GM21528 (cell line): ENCODE measurements around the gene SYTL3.
"Not testable (repeated sequence)": the region's sequence is repeated elsewhere in the genome, so short reads cannot be mapped to it uniquely, and the experiment has no call there.

Experiments
- ATAC-seq: cut with Tn5 transposase; IDR thresholded peaks from one replicate; pipeline ENCODE4 v1.9.1; 2021; ENCODE audit warnings: mild to moderate bottlenecking, moderate library complexity; ENCODE audit not compliant: unreplicated experiment, low FRiP score

SYTL3 gene

DNA sequence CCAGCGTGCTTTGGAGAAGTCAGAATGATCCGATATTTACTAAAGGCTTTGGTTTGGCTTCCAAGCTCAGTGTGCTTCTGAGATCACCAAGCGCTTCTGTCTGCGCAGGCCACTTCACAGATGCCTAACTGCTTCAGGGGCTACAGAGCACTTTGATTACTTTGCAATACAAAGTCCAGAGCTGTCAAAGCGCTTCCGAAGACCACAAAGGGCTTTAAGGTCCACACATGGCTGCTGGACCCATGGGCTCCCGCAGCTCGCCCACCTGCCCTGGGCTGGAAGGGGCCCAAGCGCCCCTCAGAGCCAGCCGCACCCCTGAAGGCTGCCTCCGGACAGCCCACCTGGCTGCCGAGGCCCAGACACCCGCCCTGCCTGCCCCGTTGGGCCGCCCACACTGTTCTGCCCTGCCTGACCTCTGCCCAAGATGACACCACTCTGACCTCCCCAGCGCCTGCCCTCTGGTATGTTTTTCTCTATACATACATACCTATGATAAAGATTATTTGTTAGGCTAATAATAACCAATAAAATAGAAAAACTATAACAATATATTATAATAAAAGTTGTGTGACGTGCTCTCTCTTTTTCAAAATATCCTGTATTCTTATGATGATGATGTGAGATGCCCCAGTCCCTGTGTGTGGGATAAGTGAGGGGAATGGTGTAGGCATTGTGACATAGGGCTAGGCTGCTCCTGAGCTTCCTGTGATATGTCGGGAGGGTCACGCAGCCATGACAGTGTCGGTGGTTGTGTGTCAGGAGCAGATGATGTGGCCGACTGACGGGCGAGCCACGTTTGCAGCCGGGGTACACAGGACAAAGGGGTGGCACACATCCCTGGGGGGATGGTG, 27.9 kb upstream of the SYTL3 start:
- no peak for ATAC-seq

DNA sequence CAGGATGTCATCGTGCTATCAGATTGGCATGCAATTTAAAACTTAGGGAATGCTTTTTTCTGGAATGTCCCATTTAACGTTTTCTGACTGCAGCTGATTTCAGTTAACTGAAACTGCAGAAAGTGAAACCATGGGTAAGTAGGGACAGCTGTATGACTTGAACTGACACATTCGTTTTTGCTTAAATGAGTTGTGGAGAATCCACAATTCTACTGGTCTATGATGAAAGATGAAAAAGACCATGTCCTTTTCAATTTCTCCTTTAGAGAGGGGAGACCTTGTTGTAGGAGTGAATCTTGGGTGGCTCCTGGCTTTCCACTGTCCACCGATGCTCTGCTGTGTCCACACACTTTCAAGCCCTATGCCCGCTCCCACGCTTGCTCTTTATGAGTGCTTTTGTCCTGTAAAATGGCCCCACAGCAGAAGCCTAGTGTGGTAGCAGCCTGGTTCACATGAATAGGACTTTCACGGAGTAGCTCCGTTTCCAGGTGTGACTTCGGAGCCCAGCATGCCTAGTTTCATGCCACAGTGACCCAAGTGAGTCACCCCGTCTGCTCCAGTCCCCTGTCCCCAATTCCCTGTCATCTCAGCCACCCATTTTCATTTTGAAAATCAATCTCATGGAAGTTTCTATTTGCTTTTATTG, 27.2 kb upstream of the SYTL3 start:
- ATAC-seq, result no peak

DNA sequence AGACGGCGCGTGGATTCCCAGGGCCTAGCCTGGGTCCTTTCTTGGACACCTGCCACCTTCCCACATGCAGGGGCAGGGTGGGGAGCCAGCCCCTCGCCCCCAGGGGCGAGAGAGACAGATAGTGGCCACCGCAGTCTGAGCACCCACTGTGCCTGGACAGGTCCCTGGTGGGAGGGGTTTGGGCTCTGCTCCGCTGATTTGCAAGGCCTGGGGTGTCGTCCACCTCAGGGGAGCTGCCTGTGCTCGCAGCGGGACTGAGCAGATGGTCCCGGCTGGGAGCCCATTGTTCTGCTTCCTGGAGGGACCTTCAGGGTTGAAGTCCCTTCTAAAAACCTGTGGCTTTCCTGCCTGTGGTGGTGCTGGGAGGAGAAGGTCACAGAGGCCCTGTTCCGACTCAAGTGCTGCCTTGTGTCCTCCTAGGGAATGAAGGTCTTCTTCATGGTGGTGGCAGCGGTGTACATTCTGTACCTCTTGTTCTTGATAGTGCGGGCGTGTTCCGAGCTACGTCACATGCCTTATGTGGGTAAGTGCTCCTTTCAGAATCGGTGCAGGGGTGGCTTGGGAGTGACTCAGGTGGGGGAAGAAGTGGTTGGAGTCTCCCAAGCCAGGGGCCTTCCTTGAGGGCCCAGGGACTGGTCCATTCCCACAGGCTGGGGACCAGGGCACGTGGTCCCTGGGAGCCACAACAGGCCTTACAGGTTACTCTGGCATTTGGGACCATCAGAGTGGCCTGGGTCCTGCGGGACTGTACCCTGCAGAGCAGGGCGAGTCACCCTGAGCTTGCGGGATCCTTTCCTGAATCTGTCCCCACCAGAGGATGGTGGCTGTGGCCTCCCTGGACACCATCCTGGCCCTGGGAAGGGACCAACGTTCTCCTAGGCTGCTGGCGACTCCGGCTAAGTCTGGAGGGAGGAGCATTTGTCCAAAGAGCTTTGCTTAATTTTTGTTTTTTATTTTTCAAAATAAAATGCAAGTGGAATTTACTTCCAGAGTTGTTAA, 24.9 kb upstream of the SYTL3 start:
- no peak for ATAC-seq

DNA sequence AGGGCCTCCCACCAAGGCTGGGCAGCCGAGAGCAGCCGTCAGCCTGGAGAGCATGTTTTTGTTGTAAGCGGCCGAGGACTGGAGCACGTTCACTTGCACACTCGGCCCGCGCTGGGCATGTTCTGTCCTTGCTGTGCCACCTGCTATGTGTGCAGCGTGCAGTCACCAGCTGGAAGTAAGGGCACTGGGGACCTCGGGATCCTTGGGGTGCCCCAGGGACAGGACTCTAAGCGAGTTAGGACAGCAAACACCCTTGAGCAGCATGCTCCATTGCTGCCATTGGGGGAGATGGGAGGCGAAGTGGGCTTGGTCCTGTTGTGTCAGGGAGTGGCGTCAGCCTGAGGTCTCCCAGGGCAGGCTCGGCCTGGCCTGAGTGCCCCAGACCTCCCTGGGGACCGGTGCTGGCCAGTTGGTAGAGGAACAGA, 24.0 kb upstream of the SYTL3 start:
- ATAC-seq, result no peak

- no peak for ATAC-seq
These were observed 23.3 kb upstream of the SYTL3 start for GRCh38 chr6:158626360-158627167.

- no peak for ATAC-seq
These were observed 22.5 kb upstream of the SYTL3 start for GRCh38 chr6:158627168-158627939.

- ATAC-seq, result no peak
These were observed 22.0 kb upstream of the SYTL3 start for GRCh38 chr6:158627940-158628211.

- no peak for ATAC-seq
These were observed 21.3 kb upstream of the SYTL3 start for GRCh38 chr6:158628542-158628941.

DNA sequence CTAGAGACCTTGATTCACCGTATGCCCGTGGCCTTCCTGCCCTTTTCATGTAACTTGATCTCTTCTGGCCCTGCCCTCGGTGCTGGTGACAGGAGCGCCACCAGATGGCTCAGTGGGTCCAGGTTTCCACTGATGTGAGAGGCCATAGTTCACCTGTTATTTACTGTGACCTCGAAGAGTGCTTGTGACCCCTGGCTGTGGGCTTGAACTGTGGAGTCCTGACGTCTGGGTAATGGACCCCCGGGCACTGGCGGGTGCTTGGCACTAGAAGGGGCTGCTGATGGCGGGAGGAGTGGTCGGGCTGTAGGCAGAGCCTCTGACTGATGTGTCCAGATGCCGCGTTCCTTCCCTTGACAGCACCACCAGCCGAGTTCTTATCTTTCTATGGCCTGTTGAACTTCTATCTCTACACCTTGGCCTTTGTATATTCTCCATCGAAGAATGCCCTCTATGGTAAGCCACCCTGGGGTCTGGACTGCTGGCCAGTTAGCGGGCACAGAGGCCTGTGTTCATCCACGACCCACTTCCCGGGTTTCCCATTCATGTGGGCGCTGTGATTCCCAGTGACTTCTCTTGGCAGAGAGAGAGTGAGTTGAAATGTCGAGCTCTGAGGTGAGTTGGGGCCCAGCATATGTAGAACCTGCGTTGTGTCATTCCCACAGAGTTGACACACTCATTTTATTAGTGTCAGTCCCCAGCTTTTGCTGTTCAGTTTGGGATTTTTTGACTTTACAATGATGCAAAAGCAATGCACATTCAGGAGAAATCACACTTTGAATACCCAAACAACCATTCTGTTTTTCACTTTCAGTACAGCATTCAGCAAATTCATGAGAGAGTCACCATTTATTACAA, 20.3 kb upstream of the SYTL3 start:
- ATAC-seq, result no peak

GRCh38 chr6:158630938-158631616, 18.8 kb upstream of the SYTL3 start:
- ATAC-seq, result no peak

DNA sequence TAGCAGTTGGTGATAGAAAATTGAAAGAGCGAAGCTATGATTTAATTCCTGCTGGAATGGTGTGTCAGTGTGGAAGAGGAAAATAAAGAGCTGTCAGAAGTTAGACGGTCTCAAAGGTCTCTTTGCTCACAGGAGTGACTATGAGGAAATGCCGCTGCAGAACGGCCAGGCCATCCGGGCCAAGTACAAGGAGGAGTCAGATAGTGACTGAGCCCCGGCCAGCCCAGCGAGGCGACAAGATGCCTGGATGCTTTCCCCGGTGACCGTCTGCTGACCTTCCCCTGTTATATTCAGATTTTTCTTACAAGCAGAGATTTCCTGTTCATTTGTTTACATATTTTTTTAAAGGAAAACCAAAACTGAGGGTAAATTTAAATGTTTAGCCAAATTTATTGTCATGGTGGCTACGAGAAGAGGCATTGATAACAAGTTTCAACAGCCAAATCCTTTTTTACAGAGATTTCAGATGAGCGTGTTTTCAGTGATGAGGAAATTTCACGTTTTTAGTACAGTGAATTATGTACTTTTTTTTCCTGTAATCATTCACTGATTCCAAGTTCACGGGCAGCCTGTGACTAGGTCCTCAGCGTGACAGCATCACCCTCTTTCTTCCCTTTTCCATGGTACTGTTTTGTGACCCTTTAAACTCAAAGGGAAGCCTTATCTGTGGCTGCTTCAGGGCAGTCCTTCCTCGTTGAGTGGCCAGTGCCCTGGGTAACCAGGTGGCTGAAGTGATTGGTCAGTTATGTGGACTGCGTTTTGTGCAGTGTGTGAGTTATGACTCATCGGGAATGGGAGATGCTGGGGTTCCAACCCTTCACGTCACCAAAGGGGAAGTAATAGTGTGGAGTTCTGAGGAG, 17.9 kb upstream of the SYTL3 start:
- no peak for ATAC-seq

DNA sequence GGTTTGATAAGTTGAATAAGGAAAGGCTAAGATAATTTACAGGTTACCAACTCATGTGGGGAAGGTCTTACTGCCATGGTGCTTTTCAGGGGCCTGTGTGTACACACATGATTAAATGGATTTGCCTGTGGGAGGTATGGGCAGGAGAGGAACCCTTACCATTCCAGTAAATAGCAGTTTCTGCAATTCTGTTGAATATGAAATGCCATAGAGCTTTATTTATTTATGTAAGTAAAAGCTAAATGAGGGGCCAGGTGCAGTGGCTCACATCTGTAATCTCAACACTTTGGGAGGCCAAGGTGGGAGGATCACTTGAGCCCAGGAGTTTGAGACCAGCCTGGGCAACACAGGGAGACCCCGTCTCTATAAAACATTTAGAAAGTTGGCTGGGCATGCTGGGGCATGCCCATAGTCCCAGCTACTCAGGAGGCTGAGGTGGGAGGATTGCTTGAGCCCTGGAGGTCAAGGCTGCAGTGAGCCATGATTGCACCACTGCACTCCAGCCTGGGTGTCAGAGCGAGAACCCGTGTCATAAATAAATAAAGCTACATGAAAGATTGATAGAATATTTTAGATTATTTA, 17.2 kb upstream of the SYTL3 start:
- not testable (repeated sequence) for ATAC-seq

DNA sequence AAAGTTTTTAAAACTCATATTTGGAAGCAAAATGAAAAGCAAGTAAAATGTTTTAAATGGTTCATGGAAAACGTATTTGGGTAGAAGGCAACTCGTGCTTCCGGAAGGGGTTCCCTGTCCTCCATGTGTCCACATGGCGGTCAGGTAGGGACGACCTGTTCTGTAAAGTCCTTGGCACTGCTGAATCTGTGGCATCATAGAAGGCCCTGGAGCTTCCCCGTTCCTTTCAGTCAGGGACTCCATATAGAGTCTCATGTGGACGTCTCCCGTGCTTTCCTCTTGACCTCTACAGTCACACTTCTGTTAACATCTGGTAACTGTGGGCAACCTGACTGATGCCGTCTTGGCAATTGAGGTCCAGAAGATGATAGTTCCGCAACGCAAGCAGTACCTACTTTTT, 16.7 kb upstream of the SYTL3 start:
- ATAC-seq, result no peak

GRCh38 chr6:158634695-158635426, 15.0 kb upstream of the SYTL3 start:
- ATAC-seq, result no peak

GRCh38 chr6:158635427-158636073, 14.3 kb upstream of the SYTL3 start:
- no peak for ATAC-seq

DNA sequence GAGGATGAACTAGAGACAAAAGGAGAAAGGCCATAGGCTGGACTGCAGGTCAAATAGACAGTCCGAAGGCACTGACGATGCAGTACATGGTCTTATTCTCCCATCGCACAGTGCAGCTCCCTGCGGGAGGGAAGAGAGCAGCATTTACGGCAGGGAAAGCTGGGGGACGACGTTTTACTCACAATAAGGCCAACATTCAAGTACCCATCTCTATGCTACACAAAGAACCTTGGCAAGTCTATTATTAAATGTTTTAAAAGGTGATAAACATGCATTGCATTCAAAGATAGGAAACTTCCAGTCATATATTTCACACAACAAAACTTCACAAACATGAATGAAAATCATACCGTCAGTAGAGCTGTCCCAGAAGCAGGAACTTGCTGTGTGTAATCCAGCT, 13.1 kb upstream of the SYTL3 start:
- ATAC-seq, result no peak
